ENCODE data around the gene SLC37A1. TPM values are rescaled to one million over a fixed set of nuclear protein-coding genes. Genes with fewer than 3 reads are reported as not detected.

Gene SLC37A1
- total RNA-seq, 1 experiment from 2014 or later: 38.3 TPM

DNA sequence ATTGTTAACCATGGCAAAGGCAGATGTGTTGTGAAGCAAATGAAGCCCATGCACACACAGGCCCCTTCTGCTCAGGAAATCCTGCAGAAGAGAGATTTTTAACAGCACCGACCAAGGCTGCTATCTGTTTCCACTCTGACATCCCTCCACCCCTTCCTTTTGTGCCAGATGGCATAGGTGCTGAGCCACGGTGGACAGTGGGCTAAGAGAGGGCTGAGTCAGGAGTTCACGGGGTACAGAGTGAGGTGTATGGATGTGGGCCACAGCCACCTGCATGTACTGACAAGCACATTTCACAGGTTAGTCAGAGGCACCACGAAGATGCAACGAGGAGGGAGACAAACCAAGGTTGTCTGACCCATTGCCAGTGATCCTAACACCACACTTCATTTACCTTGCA lies 27.1 kb upstream of the SLC37A1 start:
- CTCF ChIA-PET: no interaction called here

DNA sequence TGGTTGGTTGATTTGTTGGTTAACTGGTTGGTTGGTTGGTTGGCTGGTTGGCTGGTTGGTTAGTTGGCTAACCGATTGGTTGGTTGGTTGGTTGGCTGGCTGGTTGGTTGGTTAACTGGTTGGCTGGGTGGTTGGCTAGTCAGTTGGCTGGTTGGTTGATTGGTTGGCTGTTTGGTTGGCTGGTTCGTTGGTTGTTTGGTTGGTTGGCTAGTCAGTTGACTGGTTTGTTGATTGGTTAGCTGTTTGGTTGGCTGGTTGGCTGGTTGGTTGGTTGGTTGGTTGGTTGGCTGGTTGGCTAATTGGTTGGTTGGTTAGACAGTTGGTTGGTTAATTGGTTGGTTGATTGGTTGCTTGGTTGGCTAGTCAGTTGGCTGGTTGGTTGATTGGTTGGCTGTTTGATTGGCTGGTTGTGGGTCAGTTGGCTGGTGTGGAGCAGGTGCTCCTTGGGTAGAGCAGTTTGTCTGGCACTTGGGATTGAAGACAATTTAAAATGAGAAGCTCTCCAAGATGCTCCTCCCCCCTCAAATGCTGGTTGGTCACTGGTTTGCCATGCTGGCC lies 24.6 kb upstream of the SLC37A1 start:
- BruUV-seq (replicated peaks): no TSS peak
- H3K9me3 ChIP-seq (ENCODE audit: low read length): no peaks in the 10 kb centered on the region
- intact Hi-C loops (cut with micrococcal nuclease): no loop called here
- H3K4me2 ChIP-seq (ENCODE audit: low read length): no peak overlapping the region
- no peaks in the 10 kb centered on the region for H3K4me1 ChIP-seq (ENCODE audit: insufficient read depth, low read length)
- no peaks in the 10 kb centered on the region for H3F3A ChIP-seq (ENCODE audit: low read length, unreplicated experiment)
- ChIA-PET CTCF (no interaction called here), POLR2A (ENCODE audit: unreplicated experiment) (no interaction called here)
- no peaks in the 10 kb centered on the region for H3K9me2 ChIP-seq (replicated peaks; ENCODE audit: low read length)
- ATAC-seq (no peak), DNase-seq (no peak)
- H4K20me1 ChIP-seq (ENCODE audit: low read length): no peaks in the 10 kb centered on the region
- no peak overlapping the region for H2AFZ ChIP-seq (ENCODE audit: low read length)
- H3K27ac ChIP-seq (ENCODE audit: low read length): no peak overlapping the region
- no peaks in the 10 kb centered on the region for H3K36me3 ChIP-seq (ENCODE audit: low read depth, low read length)
- no peak overlapping the region for H3K4me3 ChIP-seq (ENCODE audit: low read length)
- TF ChIP-seq EZH2phosphoT487 (IDR thresholded peaks at IDR 0.05; ENCODE audit: borderline replicate concordance, low read length) (no peak), EZH2 (IDR thresholded peaks at IDR 0.05; ENCODE audit: low read length, unreplicated experiment) (no peak)
- TF ChIP-seq, protein P1, sequence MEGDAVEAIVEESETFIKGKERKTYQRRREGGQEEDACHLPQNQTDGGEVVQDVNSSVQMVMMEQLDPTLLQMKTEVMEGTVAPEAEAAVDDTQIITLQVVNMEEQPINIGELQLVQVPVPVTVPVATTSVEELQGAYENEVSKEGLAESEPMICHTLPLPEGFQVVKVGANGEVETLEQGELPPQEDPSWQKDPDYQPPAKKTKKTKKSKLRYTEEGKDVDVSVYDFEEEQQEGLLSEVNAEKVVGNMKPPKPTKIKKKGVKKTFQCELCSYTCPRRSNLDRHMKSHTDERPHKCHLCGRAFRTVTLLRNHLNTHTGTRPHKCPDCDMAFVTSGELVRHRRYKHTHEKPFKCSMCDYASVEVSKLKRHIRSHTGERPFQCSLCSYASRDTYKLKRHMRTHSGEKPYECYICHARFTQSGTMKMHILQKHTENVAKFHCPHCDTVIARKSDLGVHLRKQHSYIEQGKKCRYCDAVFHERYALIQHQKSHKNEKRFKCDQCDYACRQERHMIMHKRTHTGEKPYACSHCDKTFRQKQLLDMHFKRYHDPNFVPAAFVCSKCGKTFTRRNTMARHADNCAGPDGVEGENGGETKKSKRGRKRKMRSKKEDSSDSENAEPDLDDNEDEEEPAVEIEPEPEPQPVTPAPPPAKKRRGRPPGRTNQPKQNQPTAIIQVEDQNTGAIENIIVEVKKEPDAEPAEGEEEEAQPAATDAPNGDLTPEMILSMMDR (conservative IDR thresholded peaks at IDR 0.05; ENCODE audit: low read depth, low read length): no peak
- H3K79me2 ChIP-seq (ENCODE audit: low read length): no peaks in the 10 kb centered on the region
- H3K9ac ChIP-seq (ENCODE audit: low read length): no peak overlapping the region
- no peaks in the 10 kb centered on the region for H3K27me3 ChIP-seq (ENCODE audit: low read length)

More for the DNA sequence above, 27.1 kb upstream of the SLC37A1 start:
- no peak overlapping the region for H2AFZ ChIP-seq (ENCODE audit: low read length)
- intact Hi-C loops (cut with micrococcal nuclease): no loop called here
- BruUV-seq (replicated peaks): no TSS peak
- H3K27me3 ChIP-seq (ENCODE audit: low read length): no peaks in the 10 kb centered on the region
- H3K9ac ChIP-seq (ENCODE audit: low read length): no peak overlapping the region
- POLR2A ChIA-PET (ENCODE audit: unreplicated experiment): no interaction called here
- no peak overlapping the region for H3K4me3 ChIP-seq (ENCODE audit: low read length)
- H3K27ac ChIP-seq (ENCODE audit: low read length): no peak overlapping the region
- H3K4me2 ChIP-seq (ENCODE audit: low read length): no peak overlapping the region
- no peaks in the 10 kb centered on the region for H3K36me3 ChIP-seq (ENCODE audit: low read depth, low read length)
- H3K9me3 ChIP-seq (ENCODE audit: low read length): no peaks in the 10 kb centered on the region
- H3F3A ChIP-seq (ENCODE audit: low read length, unreplicated experiment): no peaks in the 10 kb centered on the region
- H3K4me1 ChIP-seq (ENCODE audit: insufficient read depth, low read length): no peaks in the 10 kb centered on the region
- no peaks in the 10 kb centered on the region for H3K79me2 ChIP-seq (ENCODE audit: low read length)
- no peak for DNase-seq
- H3K9me2 ChIP-seq (replicated peaks; ENCODE audit: low read length): no peaks in the 10 kb centered on the region
- no peak for ATAC-seq
- no peak for TF ChIP-seq EZH2 (IDR thresholded peaks at IDR 0.05; ENCODE audit: low read length, unreplicated experiment)
- no peak for TF ChIP-seq EZH2phosphoT487 (IDR thresholded peaks at IDR 0.05; ENCODE audit: borderline replicate concordance, low read length)
- TF ChIP-seq, protein P1 (conservative IDR thresholded peaks at IDR 0.05; ENCODE audit: low read depth, low read length): no peak
- H4K20me1 ChIP-seq (ENCODE audit: low read length): no peaks in the 10 kb centered on the region

GRCh38 chr21:42489991-42490390 lies 23.7 kb upstream of the SLC37A1 start:
- ChIA-PET POLR2A (ENCODE audit: unreplicated experiment) (no interaction called here), CTCF (no interaction called here)
- DNase-seq: no peak
- Histone ChIP-seq H3K27me3 (ENCODE audit: low read length) (no peaks in the 10 kb centered on the region), H3K4me2 (ENCODE audit: low read length) (no peak overlapping the region), H3K4me3 (ENCODE audit: low read length) (no peak overlapping the region), H4K20me1 (ENCODE audit: low read length) (no peaks in the 10 kb centered on the region), H3K27ac (ENCODE audit: low read length) (no peak overlapping the region), H3K36me3 (ENCODE audit: low read depth, low read length) (no peaks in the 10 kb centered on the region), H2AFZ (ENCODE audit: low read length) (no peak overlapping the region), H3F3A (ENCODE audit: low read length, unreplicated experiment) (no peaks in the 10 kb centered on the region), H3K9ac (ENCODE audit: low read length) (no peak overlapping the region), H3K9me2 (replicated peaks; ENCODE audit: low read length) (no peaks in the 10 kb centered on the region), H3K4me1 (ENCODE audit: insufficient read depth, low read length) (no peaks in the 10 kb centered on the region), H3K79me2 (ENCODE audit: low read length) (no peaks in the 10 kb centered on the region), H3K9me3 (ENCODE audit: low read length) (no peaks in the 10 kb centered on the region)
- intact Hi-C loops (cut with micrococcal nuclease): no loop called here
- no peak for ATAC-seq
- no peak for TF ChIP-seq EZH2phosphoT487 (IDR thresholded peaks at IDR 0.05; ENCODE audit: borderline replicate concordance, low read length)
- TF ChIP-seq EZH2 (IDR thresholded peaks at IDR 0.05; ENCODE audit: low read length, unreplicated experiment): no peak
- TF ChIP-seq, protein P1 (conservative IDR thresholded peaks at IDR 0.05; ENCODE audit: low read depth, low read length): no peak
- no TSS peak for BruUV-seq (replicated peaks)
